HG02870 (cell line): ENCODE results near the gene TNK1.
A peak's percentile ranks its signal among the peaks of the same experiment; 100 is the strongest.

Source experiments
- ATAC-seq: cut with Tn5 transposase; IDR thresholded peaks from one replicate; pipeline ENCODE4 v1.9.1; 2021; ENCODE audit warnings: mild to moderate bottlenecking, moderate library complexity; ENCODE audit not compliant: unreplicated experiment

TNK1 gene

GRCh38 chr17:7389924-7390910 is 9.3 kb downstream of the TNK1 start:
- ATAC-seq: no peak

GRCh38 chr17:7391307-7391706 is 10.4 kb downstream of the TNK1 start:
- no peak for ATAC-seq

GRCh38 chr17:7392696-7393612 is 12.1 kb downstream of the TNK1 start:
- no peak for ATAC-seq

- ATAC-seq: peak; percentile 34
Measured at GRCh38 chr17:7393613-7394451, 12.9 kb downstream of the TNK1 start.

GRCh38 chr17:7394452-7395191 is 13.7 kb downstream of the TNK1 start, which contains the start of gene PLSCR3:
Gene PLSCR3, minus strand, starts transcription at chr17:7394525. Its CDS starts 415 bp downstream, at chr17:7394110.
- peak; percentile 71 for ATAC-seq

GRCh38 chr17:7396147-7396546 is 15.3 kb downstream of the TNK1 start:
- ATAC-seq: no peak

- ATAC-seq: no peak
Measured at GRCh38 chr17:7398612-7399011, 17.7 kb downstream of the TNK1 start.

GRCh38 chr17:7403043-7403726 is 22.3 kb downstream of the TNK1 start:
- no peak for ATAC-seq

- no peak for ATAC-seq
Measured at GRCh38 chr17:7403727-7403976, 22.8 kb downstream of the TNK1 start.

- ATAC-seq: peak; percentile 93
Measured at GRCh38 chr17:7403977-7404736, 23.3 kb downstream of the TNK1 start, which contains the start of gene TMEM256. Gene TMEM256, minus strand, starts transcription at chr17:7404097. Its CDS starts 13 bp downstream, at chr17:7404084.

- ATAC-seq: no peak
Measured at GRCh38 chr17:7404737-7405349, 24.0 kb downstream of the TNK1 start.

GRCh38 chr17:7405350-7406234 is 24.7 kb downstream of the TNK1 start:
- ATAC-seq: no peak

- ATAC-seq: no peak
Measured at GRCh38 chr17:7406235-7406825, 25.4 kb downstream of the TNK1 start.

GRCh38 chr17:7407082-7407481 is 26.2 kb downstream of the TNK1 start:
- no peak for ATAC-seq

- no peak for ATAC-seq
Measured at GRCh38 chr17:7407485-7408251, 26.8 kb downstream of the TNK1 start, which contains the start of gene NLGN2. Gene NLGN2, plus strand, starts transcription at chr17:7407845. Its CDS starts 411 bp downstream, at chr17:7408256.

GRCh38 chr17:7408252-7408727 is 27.4 kb downstream of the TNK1 start:
- no peak for ATAC-seq
